A673 (cell line): ENCODE data around the gene ECSCR. TPM values are rescaled to one million over a fixed set of nuclear protein-coding genes. Genes with fewer than 3 reads are reported as not detected.

Experiments
- BruUV-seq: library from RNA; stranded (reverse); fragments of 400-500 nt; replicated peaks from 2 replicates; lab custom pipeline; 2021; lab: Mats Ljungman, UMichigan
- CTCF ChIA-PET: fragments of 300-600 bp; sonication (Branson Sonifier 250); formaldehyde crosslinking; loops from one replicate; lab custom pipeline; 2022; ENCODE audit warnings: antibody characterized with exemption; lab: Charles Lee
- POLR2A ChIA-PET: fragments of 300-600 bp; sonication (Branson Sonifier 250); formaldehyde crosslinking; loops from one replicate; lab custom pipeline; 2022; ENCODE audit warnings: antibody characterized with exemption; ENCODE audit not compliant: low non-redundant PET; lab: Charles Lee
- DNase-seq: peaks from one replicate; pipeline ENCODE4 v3.0.0-alpha.2; 2015; ENCODE audit warnings: low spot score
- H3K27ac ChIP-seq: fragments of 200-600 bp; sonication (generic); 2 replicates; pipeline ENCODE4 v1.5.1; 2016; ENCODE audit warnings: mixed run types, low read depth, mild to moderate bottlenecking, mixed read lengths, antibody characterized with exemption, low read length; ENCODE audit not compliant: poor library complexity, severe bottlenecking
- H3K27me3 ChIP-seq: fragments of 200-600 bp; sonication (generic); replicated peaks from 2 replicates; pipeline ENCODE4 v1.6.1; 2017; ENCODE audit warnings: mixed run types, low read depth, mild to moderate bottlenecking, mixed read lengths, antibody characterized with exemption, low read length; ENCODE audit not compliant: insufficient read depth, poor library complexity
- H3K36me3 ChIP-seq: fragments of 200-600 bp; sonication (generic); 2 replicates; pipeline ENCODE4 v1.6.1; 2016; ENCODE audit warnings: mixed run types, mild to moderate bottlenecking, mixed read lengths, antibody characterized with exemption, low read length; ENCODE audit not compliant: insufficient read depth, poor library complexity, severe bottlenecking
- H3K4me1 ChIP-seq: fragments of 200-600 bp; sonication (generic); 2 replicates; pipeline ENCODE4 v1.6.1; 2017; ENCODE audit warnings: mixed run types, mild to moderate bottlenecking, mixed read lengths, antibody characterized with exemption, low read length; ENCODE audit not compliant: insufficient read depth, poor library complexity, severe bottlenecking
- H3K4me3 ChIP-seq: fragments of 200-600 bp; sonication (generic); 2 replicates; pipeline ENCODE4 v1.5.1; 2016; ENCODE audit warnings: low read depth, mixed run types, mild to moderate bottlenecking, mixed read lengths, low read length; ENCODE audit not compliant: poor library complexity, severe bottlenecking
- H3K9me3 ChIP-seq: fragments of 200-600 bp; sonication (generic); 2 replicates; pipeline ENCODE4 v1.6.1; 2016; ENCODE audit warnings: mixed run types, low read depth, mild to moderate bottlenecking, mixed read lengths, antibody characterized with exemption, low read length; ENCODE audit not compliant: poor library complexity, severe bottlenecking
- CTCF ChIP-seq: fragments of 300-800, 200-600 bp; sonication (generic); conservative IDR thresholded peaks from 2 replicates; pipeline ENCODE4 v1.5.1; 2017; ENCODE audit warnings: low read depth, mild to moderate bottlenecking, antibody characterized with exemption, low read length, moderate library complexity, mixed read lengths
- EZH2 ChIP-seq: fragments of 200-600 bp; sonication (generic); IDR thresholded peaks from 2 replicates; pipeline ENCODE4 v1.6.1; 2017; ENCODE audit warnings: borderline replicate concordance, low read depth, mild to moderate bottlenecking, mixed read lengths, antibody characterized with exemption, low read length; ENCODE audit not compliant: poor library complexity, severe bottlenecking
- intact Hi-C: fragments of 100-400 bp; cut with micrococcal nuclease; formaldehyde crosslinking; loops from one replicate; pipeline ENCODE4 v1.10.0; 2022; ENCODE audit not compliant: unreplicated experiment
- total RNA-seq: library from RNA; stranded (reverse); gene quantifications from 2 replicates; pipeline ENCODE4 v1.2.3, GENCODE V29; 2021

ECSCR gene
- total RNA-seq, 1 experiment from 2014 or later, result 1.6 TPM

GRCh38 chr5:139431706-139432105 lies 30.8 kb downstream of the ECSCR start:
- no peak for DNase-seq
- TF ChIP-seq CTCF (no peak), EZH2 (no peak)
- Histone ChIP-seq H3K9me3 (no peaks in the 10 kb centered on the region), H3K36me3 (no peaks in the 10 kb centered on the region), H3K4me3 (no peak overlapping the region), H3K27me3 (no peaks in the 10 kb centered on the region), H3K4me1 (no peaks in the 10 kb centered on the region), H3K27ac (no peak overlapping the region)
- CTCF ChIA-PET, result no interaction called here
- POLR2A ChIA-PET, result no interaction called here
- intact Hi-C loops, result no loop called here
- BruUV-seq, result no TSS peak

- intact Hi-C loops, result no loop called here
These were observed 32.5 kb downstream of the ECSCR start for GRCh38 chr5:139430015-139430414.

GRCh38 chr5:139426203-139426885 lies 36.2 kb downstream of the ECSCR start:
- ChIA-PET CTCF (no interaction called here), POLR2A (no interaction called here)
- no peak overlapping the region for H3K27ac ChIP-seq
- H3K27me3 ChIP-seq, result no peaks in the 10 kb centered on the region
- peaks cover 7% of the 10 kb centered on the region for H3K4me1 ChIP-seq
- no peak for TF ChIP-seq CTCF
- no peak for TF ChIP-seq EZH2
- DNase-seq, result no peak
- no peaks in the 10 kb centered on the region for H3K36me3 ChIP-seq
- no peaks in the 10 kb centered on the region for H3K9me3 ChIP-seq
- intact Hi-C loops, result no loop called here
- BruUV-seq, result no TSS peak
- H3K4me3 ChIP-seq, result no peak overlapping the region

More at GRCh38 chr5:139430015-139430414, 32.5 kb downstream of the ECSCR start:
- Histone ChIP-seq H3K9me3 (no peaks in the 10 kb centered on the region), H3K27me3 (no peaks in the 10 kb centered on the region), H3K27ac (no peak overlapping the region), H3K4me3 (no peak overlapping the region), H3K4me1 (peaks cover 7% of the 10 kb centered on the region), H3K36me3 (no peaks in the 10 kb centered on the region)
- DNase-seq, result no peak
- TF ChIP-seq CTCF, result no peak
- no peak for TF ChIP-seq EZH2
- ChIA-PET POLR2A (no interaction called here), CTCF (no interaction called here)
- BruUV-seq, result no TSS peak
